B cell (primary cell): Measurements from ENCODE around the gene CD300LG. TPM values are rescaled to one million over a fixed set of nuclear protein-coding genes. Genes with fewer than 3 reads are reported as not detected.

Experiments
- ATAC-seq: fragments of 200-7000 bp; cut with Tn5 transposase; one replicate; pipeline ENCODE4 v1.10.0; 2021; ENCODE audit warnings: low read depth, mild to moderate bottlenecking, moderate number of reproducible peaks, moderate library complexity
- CTCF ChIA-PET: fragments of 350-600 bp; sonication (Branson Sonifier 250); formaldehyde crosslinking; loops from one replicate; lab custom pipeline; 2021; ENCODE audit warnings: antibody characterized with exemption, inconsistent platforms; lab: Charles Lee
- POLR2A ChIA-PET: fragments of 350-600 bp; sonication (Branson Sonifier 250); formaldehyde crosslinking; loops from one replicate; lab custom pipeline; 2021; ENCODE audit warnings: antibody characterized with exemption; lab: Charles Lee
- DNase-seq: peaks from one replicate; pipeline ENCODE4 v3.0.0; 2013
- H2AFZ ChIP-seq: 2 replicates; pipeline ENCODE4 v1.6.1; 2012; ENCODE audit warnings: mild to moderate bottlenecking, low read depth, low read length; ENCODE audit not compliant: insufficient read depth, poor library complexity, severe bottlenecking
- H3K27ac ChIP-seq, 2 donors: 1 replicate in 1 of 2; 2 replicates in 1 of 2; pipeline ENCODE4 v1.5.1; 2012 to 2013; ENCODE audit warnings: low read length in 2 of 2, mild to moderate bottlenecking in 2 of 2, moderate library complexity in 1 of 2
- H3K27me3 ChIP-seq, 4 experiments: fragments of 200-600 bp in 1 of 4; sonication (generic) in 1 of 4; replicated peaks in 1 of 4; 1 replicate in 2 of 4; 2 replicates in 2 of 4; pipeline versions ENCODE4 v1.6.1 to v1.7.0; 2013 to 2016; ENCODE audit warnings: low read length in 3 of 4, mild to moderate bottlenecking in 2 of 4, mixed read lengths in 1 of 4, moderate library complexity in 1 of 4; ENCODE audit not compliant: insufficient read depth in 4 of 4, control insufficient read depth in 3 of 4; ENCODE audit errors: control extremely low read depth in 1 of 4
- H3K36me3 ChIP-seq, 2 experiments: replicated peaks in 1 of 2; 1 replicate in 1 of 2; 2 replicates in 1 of 2; pipeline versions ENCODE4 v1.6.1 to v1.7.1; 2013; ENCODE audit warnings: low read length in 1 of 2; ENCODE audit not compliant: insufficient read depth in 2 of 2, control insufficient read depth in 1 of 2; ENCODE audit errors: control extremely low read depth in 1 of 2, extremely low read depth in 1 of 2
- H3K4me1 ChIP-seq, 2 donors: fragments of 200-600 bp in 1 of 2; sonication (generic) in 1 of 2; 1 replicate in 1 of 2; 2 replicates in 1 of 2; pipeline versions ENCODE4 v1.5.1 to v1.6.1; 2013 to 2017; ENCODE audit warnings: low read length in 2 of 2; ENCODE audit not compliant: control insufficient read depth in 2 of 2, insufficient read depth in 2 of 2
- H3K4me2 ChIP-seq: replicated peaks from 2 replicates; pipeline ENCODE3; 2012; ENCODE audit warnings: mild to moderate bottlenecking, low read depth, low read length; ENCODE audit not compliant: poor library complexity, severe bottlenecking
- H3K4me3 ChIP-seq, 5 experiments: fragments of 200-600 bp in 1 of 5; sonication (generic) in 1 of 5; 1 replicate in 3 of 5; 2 replicates in 2 of 5; pipeline versions ENCODE4 v1.5.1 to v1.7.0; 2011 to 2016; ENCODE audit warnings: low read length in 4 of 5, mild to moderate bottlenecking in 4 of 5, low read depth in 2 of 5, control low read depth in 1 of 5, moderate library complexity in 1 of 5; ENCODE audit not compliant: insufficient read depth in 1 of 5; ENCODE audit errors: control extremely low read depth in 1 of 5, extremely low read depth in 1 of 5
- H3K79me2 ChIP-seq: fragments of 200-600 bp; sonication (generic); one replicate; pipeline ENCODE4 v1.6.0; 2016; ENCODE audit warnings: low read length; ENCODE audit not compliant: control insufficient read depth, insufficient read depth
- H3K9ac ChIP-seq: fragments of 200-600 bp; sonication (generic); 2 replicates; pipeline ENCODE4 v1.6.1; 2017; ENCODE audit warnings: mild to moderate bottlenecking, low read length, moderate library complexity
- H3K9me3 ChIP-seq, 3 donors: one replicate each; pipeline versions ENCODE4 v1.6.1 to v1.7.1; 2013; ENCODE audit warnings: low read length in 2 of 3; ENCODE audit not compliant: control insufficient read depth in 2 of 3, insufficient read depth in 1 of 3; ENCODE audit errors: control extremely low read depth in 1 of 3
- H4K20me1 ChIP-seq: 2 replicates; pipeline ENCODE4 v1.6.0; 2012; ENCODE audit warnings: mild to moderate bottlenecking, low read length; ENCODE audit not compliant: insufficient read depth, control insufficient read depth, poor library complexity, severe bottlenecking
- H3K27ac Mint-ChIP-seq: one replicate; pipeline ENCODE4 v1.8.0; 2021; ENCODE audit warnings: mixed read lengths
- H3K27me3 Mint-ChIP-seq: one replicate; pipeline ENCODE4 v1.8.0; 2021; ENCODE audit warnings: mixed read lengths
- H3K4me1 Mint-ChIP-seq: one replicate; pipeline ENCODE4 v1.8.0; 2021; ENCODE audit warnings: mixed read lengths
- H3K4me3 Mint-ChIP-seq: one replicate; pipeline ENCODE4 v1.8.0; 2021; ENCODE audit warnings: mixed read lengths
- H3K9me3 Mint-ChIP-seq: one replicate; pipeline ENCODE4 v1.8.0; 2022; ENCODE audit warnings: mixed read lengths; ENCODE audit not compliant: insufficient read depth
- CTCF ChIP-seq: fragments of 200-600 bp; IDR thresholded peaks from one replicate; pipeline ENCODE4 v1.8.0; 2022; ENCODE audit warnings: antibody characterized with exemption, mild to moderate bottlenecking
- EZH2 ChIP-seq: IDR thresholded peaks from 2 replicates; pipeline ENCODE4 v1.6.1; 2012; ENCODE audit warnings: borderline replicate concordance, low read depth, mild to moderate bottlenecking, moderate library complexity, low read length; ENCODE audit not compliant: insufficient read depth, poor library complexity, severe bottlenecking
- WGBS: methylation state at CpG from one replicate; pipeline ENCODE4 v1.1.5; 2013; ENCODE audit warnings: missing lambda C conversion rate; ENCODE audit not compliant: insufficient coverage; 5-methylcytosine and 5-hydroxymethylcytosine counted together
- intact Hi-C: fragments of 100-400 bp; cut with micrococcal nuclease; formaldehyde crosslinking; loops from one replicate; pipeline ENCODE4 v1.10.0; 2022
- polyA plus RNA-seq: library from polyadenylated mRNA; depleted of rRNA; stranded (reverse); fragments of >200 nt; gene quantifications from 2 replicates; pipeline ENCODE4 v1.2.3, GENCODE V29; 2012
- total RNA-seq, 2 donors: library from RNA; stranded (reverse); fragments of 120-200 nt in 1 of 2; gene quantifications; 1 replicate in 1 of 2; 2 replicates in 1 of 2; pipeline versions ENCODE4 v1.2.3 to v1.2.4, GENCODE V29; 2013 to 2022

CD300LG gene
- total and polyA plus RNA-seq, 2 donors (not counting 1 experiment from before 2014, with no cell fraction given), result not detected

GRCh38 chr17:43814714-43815113 lies 32.3 kb upstream of the CD300LG start:
- 75% methylated on average over 1 of the region's 1 CpG for WGBS
- Histone ChIP-seq H3K4me2 (no peak overlapping the region), H3K79me2 (no peaks in the 10 kb centered on the region), H3K4me3 (no peak overlapping the region), H3K9ac (no peak overlapping the region), H3K27me3 (peaks cover 0 to 11% (median 0%) of the 10 kb centered on the region in 4 experiments), H3K4me1 (no peaks in the 10 kb centered on the region), H2AFZ (no peak overlapping the region), H3K9me3 (no peaks in the 10 kb centered on the region), H3K27ac (no peak overlapping the region), H3K36me3 (no peaks in the 10 kb centered on the region), H4K20me1 (no peaks in the 10 kb centered on the region)
- no peak for TF ChIP-seq EZH2
- TF ChIP-seq CTCF, result no peak
- H3K9me3 Mint-ChIP-seq, result no peaks in the 10 kb centered on the region
- no peak for ATAC-seq
- no peak overlapping the region for H3K27ac Mint-ChIP-seq
- no peak for DNase-seq
- no peak overlapping the region for H3K4me3 Mint-ChIP-seq
- no peaks in the 10 kb centered on the region for H3K4me1 Mint-ChIP-seq
- ChIA-PET CTCF (no interaction called here), POLR2A (no interaction called here)
- intact Hi-C loops, result no loop called here
- H3K27me3 Mint-ChIP-seq, result peaks cover 35% of the 10 kb centered on the region

GRCh38 chr17:43816336-43817320 lies 30.3 kb upstream of the CD300LG start:
- Mint-ChIP-seq H3K27me3 (peaks cover 23% of the 10 kb centered on the region), H3K9me3 (no peaks in the 10 kb centered on the region), H3K4me3 (no peak overlapping the region), H3K4me1 (no peaks in the 10 kb centered on the region), H3K27ac (no peak overlapping the region)
- no peak for ATAC-seq
- Histone ChIP-seq H3K9ac (no peak overlapping the region), H3K4me1 (no peaks in the 10 kb centered on the region), H3K79me2 (no peaks in the 10 kb centered on the region), H4K20me1 (no peaks in the 10 kb centered on the region), H3K36me3 (no peaks in the 10 kb centered on the region), H3K27me3 (peaks cover 0 to 11% (median 0%) of the 10 kb centered on the region in 4 experiments), H3K4me3 (no peak overlapping the region), H3K4me2 (no peak overlapping the region), H3K9me3 (no peaks in the 10 kb centered on the region), H2AFZ (no peak overlapping the region), H3K27ac (no peak overlapping the region)
- ChIA-PET POLR2A (no interaction called here), CTCF (no interaction called here)
- intact Hi-C loops, result no loop called here
- TF ChIP-seq CTCF, result no peak
- TF ChIP-seq EZH2, result no peak
- DNase-seq, result no peak
- WGBS, result 94% methylated on average over 22 of the region's 24 CpGs
